Testis (tissue), 3 donors: ENCODE data around the gene PLOD2. TPM values are rescaled to one million over a fixed set of nuclear protein-coding genes. Genes with fewer than 3 reads are reported as not detected.

Experiments
- DNase-seq: peaks from one replicate; pipeline ENCODE4 v3.0.0-alpha.2; 2019
- H3K27ac ChIP-seq, 2 donors: fragments of 200-600 bp; sonication (generic); one replicate each; pipeline ENCODE4 v1.5.1; 2019
- H3K27me3 ChIP-seq: fragments of 200-600 bp; sonication (generic); one replicate; pipeline ENCODE4 v1.5.1; 2019
- H3K36me3 ChIP-seq: fragments of 200-600 bp; sonication (generic); one replicate; pipeline ENCODE4 v1.5.1; 2017; ENCODE audit warnings: low read depth; ENCODE audit errors: missing control alignments
- H3K4me1 ChIP-seq: fragments of 200-600 bp; sonication (generic); one replicate; pipeline ENCODE4 v1.5.1; 2019
- H3K4me3 ChIP-seq, 2 donors: fragments of 200-600 bp; sonication (generic); one replicate each; pipeline ENCODE4 v1.5.1; 2017 to 2019
- H3K9me3 ChIP-seq: fragments of 200-600 bp; sonication (generic); one replicate; pipeline ENCODE4 v1.5.1; 2017
- CTCF ChIP-seq, 3 experiments: fragments of 450-650 bp in 2 of 3; fragments of 200-600 bp in 1 of 3; sonication (generic) in 1 of 3; IDR thresholded peaks; one replicate each; pipeline ENCODE4 v1.5.1; 2016 to 2019; ENCODE audit warnings: antibody characterized with exemption in 3 of 3, mild to moderate bottlenecking in 2 of 3, moderate library complexity in 1 of 3
- POLR2A ChIP-seq: fragments of 450-650 bp; IDR thresholded peaks from one replicate; pipeline ENCODE4 v1.6.1; 2017; ENCODE audit warnings: antibody characterized with exemption, mild to moderate bottlenecking, moderate library complexity
- WGBS, 2 donors: methylation state at CpG; one replicate each; pipeline ENCODE4 v1.1.5; 2018; 5-methylcytosine and 5-hydroxymethylcytosine counted together
- intact Hi-C: fragments of 100-400 bp; cut with DNase I; formaldehyde crosslinking; loops from one replicate; pipeline ENCODE4 v1.15.1; 2023; ENCODE audit warnings: low total_unique reads
- polyA plus RNA-seq: library from polyadenylated mRNA; stranded (reverse); fragments of 350-450 nt; fragmentation: Illumina TruSeq; extraction: RNeasy Lipid Tissue Mini Kit (QIAGEN cat#74804); gene quantifications from one replicate; pipeline ENCODE4 v1.2.3, GENCODE V29; 2014; ENCODE audit warnings: low read depth, low replicate concordance; ENCODE audit not compliant: insufficient read depth
- total RNA-seq, 2 donors: library from RNA; depleted of rRNA; stranded (reverse); fragments of >200 nt; gene quantifications; one replicate each; pipeline ENCODE4 v1.2.3, GENCODE V29; 2016

Gene PLOD2
- total and polyA plus RNA-seq, 3 donors from 2014 or later: 9.9 to 20.9 (median 13.4) TPM

GRCh38 chr3:146104068-146104467 lies 56.9 kb downstream of the PLOD2 start:
- H3K27me3 ChIP-seq: no peaks in the 10 kb centered on the region
- H3K4me1 ChIP-seq: no peaks in the 10 kb centered on the region
- H3K27ac ChIP-seq: no peak overlapping the region
- TF ChIP-seq POLR2A: no peak
- no peak for TF ChIP-seq CTCF (IDR thresholded peaks at IDR 0.05)
- H3K36me3 ChIP-seq: no peaks in the 10 kb centered on the region
- H3K4me3 ChIP-seq: no peak overlapping the region
- WGBS, 2 donors: 90 to 92% methylated on average over 3 of the region's 3 CpGs
- intact Hi-C loops: no loop called here
- DNase-seq: no peak
- H3K9me3 ChIP-seq: no peaks in the 10 kb centered on the region

- intact Hi-C loops: no loop called here
- DNase-seq: no peak
- no peaks in the 10 kb centered on the region for H3K4me1 ChIP-seq
- no peaks in the 10 kb centered on the region for H3K27me3 ChIP-seq
- H3K9me3 ChIP-seq: no peaks in the 10 kb centered on the region
- H3K27ac ChIP-seq: no peak overlapping the region
- TF ChIP-seq CTCF (IDR thresholded peaks at IDR 0.05): no peak
- no peak for TF ChIP-seq POLR2A
- 92 to 97% methylated on average over 3 of the region's 3 CpGs for WGBS, 2 donors
- no peaks in the 10 kb centered on the region for H3K36me3 ChIP-seq
- no peak overlapping the region for H3K4me3 ChIP-seq
These were observed 58.1 kb downstream of the PLOD2 start for GRCh38 chr3:146102885-146103284.

GRCh38 chr3:146101538-146101937 lies 59.4 kb downstream of the PLOD2 start:
- no peak overlapping the region for H3K27ac ChIP-seq
- 98% methylated on average over 2 of the region's 2 CpGs for WGBS, 2 donors
- intact Hi-C loops: no loop called here
- H3K27me3 ChIP-seq: no peaks in the 10 kb centered on the region
- TF ChIP-seq POLR2A: no peak
- TF ChIP-seq CTCF (IDR thresholded peaks at IDR 0.05): no peak
- H3K4me3 ChIP-seq: no peak overlapping the region
- H3K4me1 ChIP-seq: no peaks in the 10 kb centered on the region
- DNase-seq: no peak
- no peaks in the 10 kb centered on the region for H3K36me3 ChIP-seq
- no peaks in the 10 kb centered on the region for H3K9me3 ChIP-seq

GRCh38 chr3:146100825-146101444 lies 60.0 kb downstream of the PLOD2 start:
- Histone ChIP-seq H3K4me1 (no peaks in the 10 kb centered on the region), H3K27ac (no peak overlapping the region), H3K27me3 (no peaks in the 10 kb centered on the region), H3K36me3 (no peaks in the 10 kb centered on the region), H3K4me3 (no peak overlapping the region), H3K9me3 (no peaks in the 10 kb centered on the region)
- TF ChIP-seq POLR2A (no peak), CTCF (IDR thresholded peaks at IDR 0.05) (no peak)
- no peak for DNase-seq
- intact Hi-C loops: no loop called here

GRCh38 chr3:146100180-146100579 lies 60.8 kb downstream of the PLOD2 start:
- no peak for DNase-seq
- TF ChIP-seq POLR2A (no peak), CTCF (IDR thresholded peaks at IDR 0.05) (no peak)
- WGBS, 2 donors: 83 to 84% methylated on average over 2 of the region's 2 CpGs
- Histone ChIP-seq H3K27me3 (no peaks in the 10 kb centered on the region), H3K4me3 (no peak overlapping the region), H3K9me3 (no peaks in the 10 kb centered on the region), H3K4me1 (no peaks in the 10 kb centered on the region), H3K36me3 (no peaks in the 10 kb centered on the region), H3K27ac (no peak overlapping the region)
- intact Hi-C loops: no loop called here
